ENCODE data around the gene EIF3D.
A peak's percentile ranks its signal among the peaks of the same experiment; 100 is the strongest.
"Not testable (repeated sequence)": the region's sequence is repeated elsewhere in the genome, so short reads cannot be mapped to it uniquely, and the experiment has no call there.

Gene EIF3D

GRCh38 chr22:36548606-36549005 is 19.6 kb upstream of the EIF3D start:
- no peak for DNase-seq

DNA sequence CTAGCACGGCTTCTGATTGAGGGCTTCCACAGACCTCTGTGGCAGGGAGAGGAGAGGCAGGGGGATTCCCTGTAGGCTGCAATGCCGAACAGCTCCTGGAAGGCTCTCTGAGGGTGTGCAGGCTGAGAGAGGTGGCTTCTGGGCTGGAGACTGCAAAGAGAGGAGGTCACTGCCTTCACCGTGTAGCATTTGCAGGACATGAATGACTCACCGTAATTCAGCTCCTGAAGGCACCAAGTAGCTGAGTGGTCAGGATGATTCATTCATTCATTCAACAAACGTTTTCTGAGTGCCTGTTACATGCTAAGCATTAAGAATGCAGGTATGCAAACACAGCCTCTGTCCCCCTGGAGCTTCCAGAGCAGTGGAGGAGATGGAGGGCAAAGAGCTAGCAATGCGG is 18.0 kb upstream of the EIF3D start:
- DNase-seq = no peak

DNA sequence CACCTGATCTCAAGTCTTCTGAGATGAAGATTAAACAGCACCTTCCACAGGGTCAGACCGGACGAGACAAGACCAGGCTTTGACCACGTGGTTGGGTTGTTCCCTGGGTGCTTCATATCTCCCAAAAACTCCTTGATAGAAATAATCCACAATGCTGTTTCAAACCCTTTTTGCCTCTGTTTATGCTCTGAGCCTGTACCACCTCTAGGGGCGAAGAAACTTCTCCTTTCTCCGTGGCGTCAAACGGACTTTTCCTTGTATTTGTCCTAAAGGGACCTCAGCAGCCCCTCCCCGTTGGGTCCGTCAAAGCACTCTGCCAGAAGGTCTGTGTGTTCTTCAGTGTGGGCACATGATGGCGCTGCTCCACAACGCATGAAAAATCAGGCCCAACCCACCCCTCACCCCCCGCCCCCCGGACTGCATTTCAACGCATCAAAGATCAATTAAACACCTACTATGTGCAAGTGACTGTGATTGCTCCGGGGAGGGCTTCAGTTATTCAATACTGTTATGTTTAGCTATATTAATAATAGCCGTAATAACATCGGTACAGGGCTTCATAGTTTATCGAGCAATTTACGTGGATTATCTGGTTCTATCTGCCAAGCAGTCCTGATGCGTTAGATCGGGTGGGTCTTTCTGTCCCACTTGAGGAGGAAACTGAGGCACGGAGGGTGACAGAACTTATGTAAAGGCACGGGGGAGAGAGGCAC is 17.3 kb upstream of the EIF3D start:
- DNase-seq = no peak

GRCh38 chr22:36544107-36544620 is 15.2 kb upstream of the EIF3D start:
- DNase-seq = no peak

- DNase-seq = peak; percentile 25
Measured at GRCh38 chr22:36541831-36542411, 13.0 kb upstream of the EIF3D start.

GRCh38 chr22:36540867-36541642 is 12.1 kb upstream of the EIF3D start:
- no peak for DNase-seq

DNA sequence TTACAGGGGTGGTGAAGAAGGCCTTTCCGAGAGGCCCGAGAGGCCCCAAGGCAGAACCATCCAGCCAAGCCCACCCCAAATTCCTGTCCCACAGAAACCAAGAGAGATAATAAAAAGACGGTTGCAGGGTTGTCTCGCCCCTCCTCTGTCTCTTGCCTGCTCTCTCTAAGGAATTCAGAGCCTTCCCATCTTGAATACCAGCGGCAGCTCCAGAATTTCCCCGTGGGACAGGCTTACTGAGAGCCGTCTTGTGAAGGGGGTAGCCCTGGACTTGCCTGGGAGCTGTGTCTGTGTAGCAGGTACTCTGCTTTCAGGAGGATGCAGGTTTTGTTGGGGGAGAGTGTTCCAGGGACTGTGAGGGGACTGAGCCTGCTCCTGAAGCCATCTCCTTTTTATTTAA is 9.6 kb upstream of the EIF3D start:
- DNase-seq = no peak

DNA sequence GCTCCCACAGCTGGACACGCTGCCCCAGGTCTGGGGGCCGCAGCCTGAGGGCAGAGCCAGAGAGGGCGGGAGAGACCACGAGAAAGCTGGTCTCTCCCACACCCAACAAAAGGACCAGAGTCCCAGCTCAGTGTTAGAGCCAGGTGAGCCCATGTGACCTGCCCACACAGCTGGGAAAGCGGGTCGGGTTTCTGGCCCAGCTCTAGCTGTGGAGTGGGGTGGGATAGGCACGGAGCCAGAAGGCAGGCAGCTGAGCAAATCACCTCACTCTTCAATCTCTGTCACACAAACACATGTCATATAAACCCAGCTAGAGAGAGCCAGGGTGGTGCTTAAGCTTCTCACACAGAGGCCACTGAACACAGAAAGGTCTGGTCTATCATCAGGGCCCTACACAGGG is 7.8 kb upstream of the EIF3D start:
- DNase-seq = no peak

DNA sequence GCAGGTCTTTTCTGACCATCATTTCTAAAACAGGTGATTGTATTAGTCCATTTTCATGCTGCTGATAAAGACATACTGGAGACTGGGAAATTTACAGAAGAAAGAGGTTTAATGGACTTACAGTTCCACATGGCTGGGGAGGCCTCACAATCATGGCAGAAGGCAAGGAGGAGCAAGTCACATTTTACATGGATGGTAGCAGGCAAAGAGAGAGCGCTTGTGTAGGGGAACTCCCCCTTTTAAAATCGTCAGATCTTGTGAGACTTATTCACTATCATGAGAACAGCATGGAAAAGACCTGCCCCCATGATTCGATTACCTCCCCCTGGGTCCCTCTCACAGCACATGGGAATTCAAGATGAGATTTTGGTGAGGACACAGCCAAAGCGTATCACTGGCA is 4.4 kb upstream of the EIF3D start:
- DNase-seq = not testable (repeated sequence)

DNA sequence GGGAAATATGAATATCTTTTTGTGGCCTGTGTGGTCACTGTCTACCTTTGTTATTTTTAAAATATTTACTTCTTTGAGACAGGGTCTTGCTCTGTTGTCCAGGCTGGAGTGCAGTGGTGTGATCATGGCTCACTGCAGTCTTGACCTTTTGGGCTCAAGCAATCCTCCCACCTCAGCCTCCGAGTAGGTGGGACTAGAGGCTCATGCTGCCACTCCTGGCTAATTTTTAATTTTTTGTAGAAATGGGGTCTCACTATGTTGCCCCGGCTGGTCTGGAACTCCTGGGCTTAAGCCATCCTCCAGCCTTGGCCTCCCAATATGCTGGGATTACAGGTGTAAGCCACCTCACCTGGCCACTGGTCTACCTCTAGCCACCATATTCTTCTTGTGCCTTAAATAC is 3.5 kb upstream of the EIF3D start:
- no peak for DNase-seq

- no peak for DNase-seq
Measured at GRCh38 chr22:36528341-36528740, 625 bp downstream of the EIF3D start.

GRCh38 chr22:36522662-36523061 is 6.3 kb downstream of the EIF3D start:
- DNase-seq = no peak

GRCh38 chr22:36520423-36520822 is 8.5 kb downstream of the EIF3D start:
- no peak for DNase-seq

DNA sequence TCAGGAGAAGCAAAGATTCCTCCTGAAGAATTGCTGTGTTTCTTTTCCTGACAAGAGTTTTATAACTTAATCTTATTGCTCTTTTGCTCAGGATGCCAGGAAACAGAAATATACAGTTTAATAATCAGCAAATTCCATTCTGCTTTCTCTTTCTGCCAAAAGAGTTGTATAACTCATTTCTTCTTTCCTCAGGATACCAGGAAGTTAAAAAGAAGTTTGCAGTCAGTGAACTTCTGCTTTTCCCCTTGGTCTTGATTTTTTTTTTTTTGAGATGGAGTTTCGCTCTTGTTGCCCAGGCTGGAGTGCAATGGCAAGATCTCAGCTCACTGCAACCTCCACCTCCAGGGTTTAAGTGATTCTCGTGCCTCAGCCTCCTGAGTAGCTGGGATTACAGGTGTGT is 9.1 kb downstream of the EIF3D start:
- DNase-seq = not testable (repeated sequence)

- DNase-seq = no peak
Measured at GRCh38 chr22:36514766-36515165, 14.2 kb downstream of the EIF3D start.

- DNase-seq = no peak
Measured at GRCh38 chr22:36512991-36513390, 16.0 kb downstream of the EIF3D start.

DNA sequence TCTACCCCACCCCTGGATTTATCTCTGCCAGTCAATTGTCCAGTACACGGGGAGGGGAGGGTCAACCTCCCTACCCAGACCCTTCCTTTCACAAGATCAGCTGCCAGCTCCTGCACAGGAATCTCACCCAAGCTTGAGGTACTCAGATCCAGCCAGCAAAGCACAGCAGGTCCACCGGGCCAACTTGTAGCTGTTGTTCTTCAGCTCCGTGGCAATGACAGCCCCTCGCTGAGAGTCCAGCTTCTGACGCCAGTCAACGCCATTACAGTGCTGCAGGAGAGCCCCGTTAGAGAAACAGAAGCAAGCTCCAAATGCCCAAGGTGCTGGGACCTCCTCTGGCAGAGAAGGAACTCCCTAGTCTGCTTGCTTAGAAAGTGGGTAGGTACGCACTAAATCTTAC is 16.6 kb downstream of the EIF3D start:
- no peak for DNase-seq

GRCh38 chr22:36510966-36511881 is 17.7 kb downstream of the EIF3D start:
- DNase-seq = peak; percentile 42

DNA sequence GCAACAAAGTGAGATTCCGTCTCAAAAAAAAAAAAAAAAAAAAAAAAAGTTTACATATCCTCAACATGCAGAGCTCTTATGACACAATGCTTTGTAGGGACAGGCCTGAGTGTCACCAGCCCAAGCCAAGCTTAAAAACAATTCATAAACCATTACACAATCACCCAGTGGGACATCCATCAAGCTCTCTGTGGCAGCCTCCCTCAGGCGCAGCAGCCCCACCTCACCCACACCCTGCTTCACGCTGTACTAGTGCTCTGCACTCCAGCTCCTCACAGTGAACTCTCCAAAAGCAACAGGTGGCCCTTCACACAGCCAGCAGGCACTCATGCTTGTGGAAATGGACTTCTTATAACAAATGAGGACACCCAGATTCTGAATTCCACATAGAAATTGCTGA is 18.6 kb downstream of the EIF3D start:
- DNase-seq = no peak

- no peak for DNase-seq
Measured at GRCh38 chr22:36507518-36508010, 21.4 kb downstream of the EIF3D start.

- peak; percentile 89 for DNase-seq
Measured at GRCh38 chr22:36506637-36507517, 22.1 kb downstream of the EIF3D start, which contains the start of gene FOXRED2. TSS of gene FOXRED2 (minus strand) at chr22:36507040. CDS start at chr22:36506422, 618 bp downstream.
